ENCODE results near the gene PRKACB.
"Not testable (repeated sequence)": the region's sequence is repeated elsewhere in the genome, so short reads cannot be mapped to it uniquely, and the experiment has no call there.

PRKACB gene

DNA sequence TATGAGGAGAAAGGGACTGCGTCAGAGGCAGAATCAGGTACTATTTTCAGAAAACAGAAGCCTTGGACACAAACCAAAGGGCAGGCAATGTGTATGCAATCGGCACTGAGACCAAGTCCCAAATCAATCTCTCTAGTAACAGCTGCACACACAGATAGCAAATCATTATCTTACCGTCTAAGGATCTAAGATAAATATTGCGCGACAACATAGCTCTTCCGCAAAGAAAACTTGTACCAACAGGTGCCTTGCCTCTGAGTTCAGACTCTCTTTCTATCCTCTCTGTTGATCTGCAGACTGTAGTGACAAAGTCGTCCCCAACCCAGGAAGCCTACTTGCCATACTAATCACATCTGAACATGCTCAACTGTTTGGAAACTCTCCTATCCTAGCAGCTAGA, 134.8 kb downstream of the PRKACB start:
- Histone ChIP-seq H3K9me3 (no peaks in the 10 kb centered on the region), H3K4me1 (no peaks in the 10 kb centered on the region), H3K27ac (no peak overlapping the region), H4K20me1 (no peaks in the 10 kb centered on the region), H3K27me3 (no peaks in the 10 kb centered on the region), H3K36me3 (no peaks in the 10 kb centered on the region), H3K4me2 (no peak overlapping the region), H3K9ac (no peak overlapping the region), H3K4me3 (no peak overlapping the region)
- no peak for TF ChIP-seq Cebpa-rat (IDR thresholded peaks at IDR 0.05)

DNA sequence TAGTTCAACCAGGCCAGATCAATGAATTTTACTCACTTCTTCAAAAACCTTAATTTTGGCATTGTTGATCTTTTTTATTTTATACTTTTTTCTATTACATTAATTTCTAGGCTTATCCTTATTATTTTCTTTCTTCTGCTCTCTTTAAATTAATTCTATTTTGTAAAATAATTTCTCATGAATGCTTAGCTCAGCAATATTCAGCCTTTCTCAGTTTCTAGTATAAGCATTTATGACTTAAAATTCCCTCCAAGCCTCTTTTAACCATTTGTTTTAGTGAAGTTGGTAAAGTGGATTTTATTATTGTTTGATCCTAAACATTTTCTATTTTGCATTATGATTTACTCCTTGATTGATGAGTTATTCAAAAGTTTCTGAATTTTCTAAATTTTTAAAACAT, 136.8 kb downstream of the PRKACB start:
- H3K36me3 ChIP-seq = no peaks in the 10 kb centered on the region
- no peak overlapping the region for H3K9ac ChIP-seq
- no peaks in the 10 kb centered on the region for H3K4me1 ChIP-seq
- no peaks in the 10 kb centered on the region for H4K20me1 ChIP-seq
- H3K9me3 ChIP-seq = no peaks in the 10 kb centered on the region
- no peaks in the 10 kb centered on the region for H3K27me3 ChIP-seq
- no peak overlapping the region for H3K27ac ChIP-seq
- no peak for TF ChIP-seq Cebpa-rat (IDR thresholded peaks at IDR 0.05)
- no peak overlapping the region for H3K4me2 ChIP-seq
- H3K4me3 ChIP-seq = no peak overlapping the region

DNA sequence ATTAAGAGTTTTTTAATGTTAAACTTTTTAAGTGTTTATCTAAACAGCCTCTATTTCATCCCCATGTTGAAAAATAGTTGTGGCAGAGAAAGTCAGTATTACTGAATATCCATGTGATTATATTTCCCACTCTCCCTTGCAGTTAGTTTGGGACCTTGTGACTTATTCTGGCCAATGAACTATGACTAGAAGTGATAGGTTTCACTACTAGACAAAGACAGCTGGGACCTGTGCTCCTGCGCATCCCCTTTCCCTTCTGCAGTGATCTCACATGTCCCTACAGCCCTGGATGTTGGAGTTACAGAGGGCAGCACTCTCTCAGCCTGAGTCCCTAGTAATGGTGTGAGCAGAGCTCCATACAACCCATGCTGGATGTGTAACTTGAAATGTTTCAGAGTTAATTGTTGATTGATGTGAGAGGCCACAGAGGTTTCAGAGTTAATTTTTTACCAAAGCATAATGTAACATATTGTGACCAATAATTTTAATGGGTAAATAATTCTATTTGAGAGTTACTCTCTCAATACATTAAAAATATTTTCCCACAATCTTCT, 138.8 kb downstream of the PRKACB start:
- no peak overlapping the region for H3K27ac ChIP-seq
- H3K27me3 ChIP-seq = no peaks in the 10 kb centered on the region
- no peak overlapping the region for H3K4me2 ChIP-seq
- no peaks in the 10 kb centered on the region for H3K36me3 ChIP-seq
- H4K20me1 ChIP-seq = no peaks in the 10 kb centered on the region
- H3K9me3 ChIP-seq = peaks cover 18% of the 10 kb centered on the region
- TF ChIP-seq Cebpa-rat (IDR thresholded peaks at IDR 0.05) = no peak
- H3K4me3 ChIP-seq = no peak overlapping the region
- no peaks in the 10 kb centered on the region for H3K4me1 ChIP-seq
- H3K9ac ChIP-seq = no peak overlapping the region

DNA sequence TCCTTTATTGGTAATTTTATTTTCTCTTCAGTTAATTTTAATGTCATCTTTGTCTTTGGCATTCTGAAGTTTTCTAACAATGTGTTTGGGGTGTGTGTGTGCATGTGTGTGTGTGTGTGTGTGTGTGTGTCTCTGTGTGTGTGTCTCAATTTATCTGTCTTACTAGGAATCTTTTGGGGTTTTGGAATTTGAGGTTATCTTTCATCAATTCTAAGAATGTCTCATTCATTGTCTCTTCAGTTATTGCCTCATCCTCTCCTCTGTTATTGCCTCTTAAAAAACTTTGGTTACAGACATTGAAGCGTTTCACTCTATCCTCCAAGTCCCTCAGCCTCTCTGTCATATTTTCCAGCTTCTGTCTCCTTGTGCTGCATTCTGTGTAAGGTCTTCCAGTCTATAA, 139.3 kb downstream of the PRKACB start:
- no peak for TF ChIP-seq Cebpa-rat (IDR thresholded peaks at IDR 0.05)
- Histone ChIP-seq H3K27me3 (no peaks in the 10 kb centered on the region), H3K9ac (no peak overlapping the region)

DNA sequence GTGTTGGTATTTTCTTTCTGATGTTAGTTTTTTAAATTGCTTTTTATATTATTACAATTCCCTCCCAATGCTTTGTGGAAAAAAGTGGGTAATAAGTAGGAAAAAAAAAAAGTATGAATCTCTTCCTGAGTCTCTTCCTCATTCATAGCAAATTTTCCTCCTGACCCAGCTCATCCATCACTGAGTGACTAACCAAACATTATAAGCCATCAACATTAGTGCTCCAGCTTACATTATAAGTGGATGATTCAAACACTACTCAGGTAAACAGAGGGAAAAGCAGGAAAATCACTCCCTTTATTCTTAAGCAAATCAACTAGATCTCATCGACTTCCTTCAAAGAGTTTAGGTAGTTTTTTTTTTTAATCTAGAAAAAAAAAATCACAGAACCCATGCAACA, 142.0 kb downstream of the PRKACB start:
- TF ChIP-seq Cebpa-rat (IDR thresholded peaks at IDR 0.05) = no peak
- no peak overlapping the region for H3K27ac ChIP-seq
- H3K4me2 ChIP-seq = no peak overlapping the region
- peaks cover 33% of the 10 kb centered on the region for H3K9me3 ChIP-seq
- H3K9ac ChIP-seq = no peak overlapping the region
- H3K27me3 ChIP-seq = no peaks in the 10 kb centered on the region
- no peak overlapping the region for H3K4me3 ChIP-seq
- no peaks in the 10 kb centered on the region for H3K4me1 ChIP-seq
- H4K20me1 ChIP-seq = no peaks in the 10 kb centered on the region
- no peaks in the 10 kb centered on the region for H3K36me3 ChIP-seq

More for the DNA sequence above, 139.3 kb downstream of the PRKACB start:
- H4K20me1 ChIP-seq = no peaks in the 10 kb centered on the region
- H3K4me3 ChIP-seq = no peak overlapping the region
- no peak overlapping the region for H3K4me2 ChIP-seq
- no peaks in the 10 kb centered on the region for H3K36me3 ChIP-seq
- H3K27ac ChIP-seq = no peak overlapping the region
- peaks cover 21% of the 10 kb centered on the region for H3K9me3 ChIP-seq
- no peaks in the 10 kb centered on the region for H3K4me1 ChIP-seq

DNA sequence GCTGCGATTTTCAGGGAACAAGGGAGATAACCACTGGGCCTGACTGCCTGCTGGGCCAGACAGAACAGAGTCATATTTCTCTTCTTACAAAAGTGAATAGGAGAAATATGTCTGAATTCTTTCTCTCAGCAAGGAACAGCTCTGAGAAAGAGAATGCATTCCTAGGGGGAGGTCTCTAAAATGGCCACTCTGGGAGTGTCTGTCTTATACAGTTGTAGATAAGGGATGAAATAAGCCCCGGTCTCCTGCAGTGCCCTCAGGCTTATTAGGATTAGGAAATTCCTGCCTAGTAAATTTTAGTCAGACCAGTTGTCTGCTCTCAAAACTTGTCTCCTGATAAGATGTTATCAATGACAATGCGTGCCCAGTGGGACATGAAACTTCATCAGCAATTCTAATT, 143.3 kb downstream of the PRKACB start:
- peaks cover 33% of the 10 kb centered on the region for H3K9me3 ChIP-seq
- H3K4me3 ChIP-seq, H3K27ac ChIP-seq, H3K4me1 ChIP-seq, H3K27me3 ChIP-seq, H3K9ac ChIP-seq, H3K36me3 ChIP-seq, H3K4me2 ChIP-seq, H4K20me1 ChIP-seq: not testable (repeated sequence)
